WTC11 (cell line): ENCODE results near the gene ZBTB34. TPM values are rescaled to one million over a fixed set of nuclear protein-coding genes. Genes with fewer than 3 reads are reported as not detected.
A peak's percentile ranks its signal among the peaks of the same experiment; 100 is the strongest.

Source experiments
- ATAC-seq: fragments of 200-7000 bp; cut with Tn5 transposase; 2 replicates; pipeline ENCODE4 v1.10.0; 2021; ENCODE audit warnings: mild to moderate bottlenecking, moderate library complexity
- CTCF ChIA-PET: fragments of 300-600 bp; sonication (Branson Sonifier 250); formaldehyde crosslinking; loops from one replicate; lab custom pipeline; 2021; ENCODE audit warnings: antibody characterized with exemption; lab: Charles Lee
- POLR2A ChIA-PET: fragments of 350-600 bp; sonication (Branson Sonifier 250); formaldehyde crosslinking; loops from one replicate; lab custom pipeline; 2021; ENCODE audit warnings: antibody characterized with exemption; lab: Charles Lee
- DNase-seq: peaks from one replicate; pipeline ENCODE4 v3.0.0; 2021; ENCODE audit warnings: low spot score
- H3K27ac Mint-ChIP-seq: 2 replicates; pipeline ENCODE4 v1.8.0; 2021; ENCODE audit warnings: mixed read lengths
- H3K27me3 Mint-ChIP-seq: 2 replicates; pipeline ENCODE4 v1.8.0; 2021; ENCODE audit warnings: low read depth, mild to moderate bottlenecking, moderate library complexity, mixed read lengths
- H3K36me3 Mint-ChIP-seq: 2 replicates; pipeline ENCODE4 v1.8.0; 2021; ENCODE audit warnings: mixed read lengths
- H3K4me1 Mint-ChIP-seq: 2 replicates; pipeline ENCODE4 v1.8.0; 2022; ENCODE audit warnings: mixed read lengths
- H3K4me3 Mint-ChIP-seq: 2 replicates; pipeline ENCODE4 v1.8.0; 2021; ENCODE audit warnings: mild to moderate bottlenecking, moderate library complexity, mixed read lengths
- H3K9me3 Mint-ChIP-seq: 2 replicates; pipeline ENCODE4 v1.8.0; 2021; ENCODE audit warnings: mixed read lengths
- ATF2 ChIP-seq: sonication (generic); formaldehyde crosslinking; IDR thresholded peaks from 2 replicates; pipeline ENCODE4 v1.8.1; 2022; ENCODE audit warnings: low read depth, missing genetic modification reagents, borderline replicate concordance
- CREM ChIP-seq: sonication (generic); formaldehyde crosslinking; IDR thresholded peaks from 2 replicates; pipeline ENCODE4 v1.8.1; 2022; ENCODE audit warnings: mild to moderate bottlenecking, missing genetic modification reagents, moderate library complexity
- E2F5 ChIP-seq: sonication (generic); formaldehyde crosslinking; IDR thresholded peaks from 2 replicates; pipeline ENCODE4 v1.8.1; 2022; ENCODE audit warnings: mild to moderate bottlenecking, moderate library complexity, missing genetic modification reagents
- EMX1 ChIP-seq: fragments of 250-450 bp; sonication (Bioruptor Pico); IDR thresholded peaks from 2 replicates; pipeline ENCODE4 v1.8.0; 2021; ENCODE audit warnings: mild to moderate bottlenecking
- JAZF1 ChIP-seq: fragments of 250-450 bp; sonication (Bioruptor Pico); IDR thresholded peaks from 2 replicates; pipeline ENCODE4 v1.9.0; 2021; ENCODE audit warnings: moderate library complexity, mild to moderate bottlenecking, inconsistent platforms
- MAX ChIP-seq: sonication (generic); formaldehyde crosslinking; IDR thresholded peaks from 2 replicates; pipeline ENCODE4 v1.8.0; 2022; ENCODE audit warnings: mild to moderate bottlenecking, missing genetic modification reagents
- MLX ChIP-seq: sonication (generic); formaldehyde crosslinking; IDR thresholded peaks from 2 replicates; pipeline ENCODE4 v1.8.1; 2023; ENCODE audit warnings: mild to moderate bottlenecking, missing genetic modification reagents, moderate library complexity
- NFYB ChIP-seq: sonication (generic); formaldehyde crosslinking; conservative IDR thresholded peaks from 2 replicates; pipeline ENCODE4 v1.8.0; 2022; ENCODE audit warnings: low read depth, missing genetic modification reagents
- PRRX2 ChIP-seq: fragments of 250-450 bp; sonication (Bioruptor Pico); IDR thresholded peaks from 2 replicates; pipeline ENCODE4 v1.8.0; 2021; ENCODE audit warnings: mild to moderate bottlenecking
- SOX15 ChIP-seq: fragments of 250-450 bp; sonication (Bioruptor Pico); IDR thresholded peaks from 2 replicates; pipeline ENCODE4 v1.9.0; 2021; ENCODE audit warnings: mild to moderate bottlenecking
- STAT6 ChIP-seq: sonication (generic); formaldehyde crosslinking; conservative IDR thresholded peaks from 2 replicates; pipeline ENCODE4 v1.8.1; 2023; ENCODE audit warnings: mild to moderate bottlenecking, low read depth, missing genetic modification reagents, moderate library complexity
- USF1 ChIP-seq: sonication (generic); formaldehyde crosslinking; IDR thresholded peaks from 2 replicates; pipeline ENCODE4 v1.8.0; 2022; ENCODE audit warnings: mild to moderate bottlenecking, missing genetic modification reagents
- USF2 ChIP-seq: sonication (generic); formaldehyde crosslinking; IDR thresholded peaks from 2 replicates; pipeline ENCODE4 v1.8.1; 2023; ENCODE audit warnings: mild to moderate bottlenecking, missing genetic modification reagents, moderate library complexity
- ZBTB21 ChIP-seq: sonication (generic); formaldehyde crosslinking; IDR thresholded peaks from 2 replicates; pipeline ENCODE4 v1.8.1; 2023; ENCODE audit warnings: mild to moderate bottlenecking, missing genetic modification reagents, borderline replicate concordance
- ZMAT4 ChIP-seq: fragments of 250-450 bp; sonication (Bioruptor Pico); IDR thresholded peaks from 2 replicates; pipeline ENCODE4 v1.9.0; 2021; ENCODE audit warnings: mild to moderate bottlenecking
- ZNF219 ChIP-seq: sonication (generic); formaldehyde crosslinking; IDR thresholded peaks from 2 replicates; pipeline ENCODE4 v1.8.0; 2023; ENCODE audit warnings: missing genetic modification reagents, mild to moderate bottlenecking, borderline replicate concordance
- ZNF396 ChIP-seq: fragments of 250-450 bp; sonication (Bioruptor Pico); IDR thresholded peaks from 2 replicates; pipeline ENCODE4 v1.8.0; 2021; ENCODE audit warnings: mild to moderate bottlenecking, moderate library complexity, borderline replicate concordance
- ZNF416 ChIP-seq: fragments of 250-450 bp; sonication (Bioruptor Pico); IDR thresholded peaks from 2 replicates; pipeline ENCODE4 v1.9.0; 2021; ENCODE audit warnings: mild to moderate bottlenecking, inconsistent platforms
- ZNF532 ChIP-seq: fragments of 250-450 bp; sonication (Bioruptor Pico); IDR thresholded peaks from 2 replicates; pipeline ENCODE4 v1.9.0; 2021; ENCODE audit warnings: mild to moderate bottlenecking, borderline replicate concordance
- ZNF671 ChIP-seq: fragments of 250-450 bp; sonication (Bioruptor Pico); IDR thresholded peaks from 2 replicates; pipeline ENCODE4 v1.8.0; 2021; ENCODE audit warnings: mild to moderate bottlenecking
- total RNA-seq: library from RNA; stranded (reverse); gene quantifications from 3 replicates; pipeline ENCODE4 v1.2.3, GENCODE V29; 2021

ZBTB34 gene
- total RNA-seq, 1 experiment from 2014 or later: 18.4 TPM

GRCh38 chr9:126882746-126883145 is 22.3 kb downstream of the ZBTB34 start:
- Mint-ChIP-seq H3K4me3 (no peak overlapping the region), H3K9me3 (no peaks in the 10 kb centered on the region), H3K27ac (peak overlapping the region; percentile 76; the same call in 1 of the 2 replicates), H3K4me1 (peaks cover 29% of the 10 kb centered on the region), H3K36me3 (peaks cover 20% of the 10 kb centered on the region), H3K27me3 (no peaks in the 10 kb centered on the region)
- ChIA-PET CTCF (no interaction called here), POLR2A (no interaction called here)
- TF ChIP-seq PRRX2 (no peak), STAT6 (no peak), ZMAT4 (CRISPR knock-in tag) (no peak), EMX1 (CRISPR knock-in tag) (no peak), CREM (CRISPR knock-in tag) (no peak), ZBTB21 (CRISPR knock-in tag) (no peak), USF2 (CRISPR knock-in tag) (no peak), JAZF1 (no peak), ZNF671 (CRISPR knock-in tag) (no peak), USF1 (CRISPR knock-in tag) (no peak), NFYB (CRISPR knock-in tag) (no peak), ZNF219 (CRISPR knock-in tag) (no peak), ZNF396 (CRISPR knock-in tag) (no peak), E2F5 (no peak)
- ATAC-seq: no peak
- no peak for DNase-seq

- peaks cover 20% of the 10 kb centered on the region for H3K36me3 Mint-ChIP-seq
- peak overlapping the region; percentile 76 for H3K27ac Mint-ChIP-seq
- no peak for TF ChIP-seq MAX (CRISPR knock-in tag)
- POLR2A ChIA-PET: no interaction called here
- ATAC-seq: peak; percentile 50
- H3K4me1 Mint-ChIP-seq: peaks cover 29% of the 10 kb centered on the region
- H3K27me3 Mint-ChIP-seq: no peaks in the 10 kb centered on the region
- no peak overlapping the region for H3K4me3 Mint-ChIP-seq
- no peaks in the 10 kb centered on the region for H3K9me3 Mint-ChIP-seq
- CTCF ChIA-PET: no interaction called here
- no peak for DNase-seq
Observed at GRCh38 chr9:126883636-126884035, 23.2 kb downstream of the ZBTB34 start.

- no peak overlapping the region; the same call in 1 of the 2 replicates for H3K27ac Mint-ChIP-seq
- H3K9me3 Mint-ChIP-seq: no peaks in the 10 kb centered on the region
- ATAC-seq: no peak
- ChIA-PET CTCF (interaction anchor here (1.1 kb wide), 1 partner anchor 107 kb away, joined by 3 read pairs; no protein-coding TSS in a partner anchor), POLR2A (no interaction called here)
- peaks cover 29% of the 10 kb centered on the region for H3K4me1 Mint-ChIP-seq
- peaks cover 7% of the 10 kb centered on the region for H3K36me3 Mint-ChIP-seq
- no peak for DNase-seq
- no peaks in the 10 kb centered on the region for H3K27me3 Mint-ChIP-seq
- H3K4me3 Mint-ChIP-seq: no peak overlapping the region
- no peak for TF ChIP-seq ZNF416 (CRISPR knock-in tag)
- TF ChIP-seq SOX15 (CRISPR knock-in tag): no peak
- no peak for TF ChIP-seq ZNF396 (CRISPR knock-in tag)
- no peak for TF ChIP-seq ATF2 (CRISPR knock-in tag)
- TF ChIP-seq ZNF532 (CRISPR knock-in tag): no peak
- TF ChIP-seq MLX (CRISPR knock-in tag): no peak
Observed at GRCh38 chr9:126885131-126885641, 24.7 kb downstream of the ZBTB34 start.
